ENCODE data around the gene SLC5A3.

Gene SLC5A3

DNA sequence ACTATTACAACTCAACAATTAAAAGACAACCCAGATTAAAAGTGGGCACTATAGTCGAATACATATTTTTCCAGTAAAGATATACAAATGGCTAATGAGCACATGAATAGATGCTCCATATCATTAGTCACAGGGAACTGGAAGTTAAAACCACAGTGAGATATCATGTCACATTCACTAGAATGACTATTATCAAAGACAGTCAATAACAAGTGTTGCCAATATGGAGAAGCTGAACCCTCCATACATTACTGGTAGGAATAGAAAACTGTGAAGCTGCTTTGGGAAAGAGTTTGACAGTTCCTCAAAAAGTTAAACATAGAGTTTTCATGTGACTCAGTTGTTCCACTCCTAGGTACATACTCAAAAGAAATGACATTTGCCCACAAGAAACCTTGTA is 30.6 kb upstream of the SLC5A3 start:
- no peaks in the 10 kb centered on the region for H3K27me3 ChIP-seq (replicated peaks; ENCODE audit: control insufficient read depth, insufficient read depth, low read length)
- DNase-seq (ENCODE audit: extremely low read depth, insufficient read length): no peak
- TF ChIP-seq, protein P1, sequence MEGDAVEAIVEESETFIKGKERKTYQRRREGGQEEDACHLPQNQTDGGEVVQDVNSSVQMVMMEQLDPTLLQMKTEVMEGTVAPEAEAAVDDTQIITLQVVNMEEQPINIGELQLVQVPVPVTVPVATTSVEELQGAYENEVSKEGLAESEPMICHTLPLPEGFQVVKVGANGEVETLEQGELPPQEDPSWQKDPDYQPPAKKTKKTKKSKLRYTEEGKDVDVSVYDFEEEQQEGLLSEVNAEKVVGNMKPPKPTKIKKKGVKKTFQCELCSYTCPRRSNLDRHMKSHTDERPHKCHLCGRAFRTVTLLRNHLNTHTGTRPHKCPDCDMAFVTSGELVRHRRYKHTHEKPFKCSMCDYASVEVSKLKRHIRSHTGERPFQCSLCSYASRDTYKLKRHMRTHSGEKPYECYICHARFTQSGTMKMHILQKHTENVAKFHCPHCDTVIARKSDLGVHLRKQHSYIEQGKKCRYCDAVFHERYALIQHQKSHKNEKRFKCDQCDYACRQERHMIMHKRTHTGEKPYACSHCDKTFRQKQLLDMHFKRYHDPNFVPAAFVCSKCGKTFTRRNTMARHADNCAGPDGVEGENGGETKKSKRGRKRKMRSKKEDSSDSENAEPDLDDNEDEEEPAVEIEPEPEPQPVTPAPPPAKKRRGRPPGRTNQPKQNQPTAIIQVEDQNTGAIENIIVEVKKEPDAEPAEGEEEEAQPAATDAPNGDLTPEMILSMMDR (IDR thresholded peaks at IDR 0.05; ENCODE audit: insufficient read depth, low read length, poor library complexity, severe bottlenecking): no peak

DNA sequence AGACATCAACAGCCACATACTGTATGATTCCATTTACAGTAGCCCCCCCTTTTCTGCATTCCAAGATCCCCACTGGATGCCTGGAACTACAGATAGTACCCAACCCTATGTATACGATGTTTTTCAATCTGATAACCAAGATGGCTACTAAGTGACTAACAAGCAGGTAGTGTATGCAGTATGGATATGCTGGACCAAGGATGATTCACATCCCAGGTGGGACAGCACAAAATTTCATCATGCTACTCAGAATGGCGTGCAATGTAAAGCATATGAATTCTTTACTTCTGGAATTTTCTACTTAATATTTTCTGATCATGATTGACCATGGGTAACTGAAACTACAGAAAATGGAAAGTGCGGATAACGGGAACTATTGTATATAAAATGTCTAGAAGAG is 30.0 kb upstream of the SLC5A3 start:
- H3K36me3 ChIP-seq (ENCODE audit: control insufficient read depth, insufficient read depth, low read length): no peaks in the 10 kb centered on the region
- H3K4me3 ChIP-seq (replicated peaks; ENCODE audit: low read depth, low read length): no peak overlapping the region
- TF ChIP-seq, protein P1 (IDR thresholded peaks at IDR 0.05; ENCODE audit: insufficient read depth, low read length, poor library complexity, severe bottlenecking): no peak
- H3K27me3 ChIP-seq (replicated peaks; ENCODE audit: control insufficient read depth, insufficient read depth, low read length): no peaks in the 10 kb centered on the region
- no peak for DNase-seq (ENCODE audit: extremely low read depth, insufficient read length)

More for the DNA sequence above, 30.6 kb upstream of the SLC5A3 start:
- Histone ChIP-seq H3K4me3 (replicated peaks; ENCODE audit: low read depth, low read length) (no peak overlapping the region), H3K36me3 (ENCODE audit: control insufficient read depth, insufficient read depth, low read length) (no peaks in the 10 kb centered on the region)

DNA sequence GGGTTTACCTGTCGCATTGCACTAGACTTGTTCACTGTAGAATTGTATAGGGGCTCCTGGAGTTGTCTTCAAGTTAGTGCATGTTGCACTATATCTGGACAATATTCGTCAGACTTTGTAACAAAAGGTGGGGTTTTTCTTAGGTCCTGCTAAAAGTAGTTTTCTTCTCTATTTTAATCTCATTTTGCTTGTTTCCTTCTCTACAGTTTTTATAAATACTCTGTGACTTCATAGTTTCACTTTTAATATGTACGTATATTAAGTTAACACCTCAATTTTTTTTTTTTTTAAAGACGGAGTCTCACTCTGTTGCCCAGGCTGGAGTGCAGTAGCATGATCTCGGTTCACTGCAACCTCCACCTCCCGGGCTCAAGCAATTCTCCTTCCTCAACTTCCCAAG is 26.5 kb upstream of the SLC5A3 start:
- Histone ChIP-seq H3K4me3 (replicated peaks; ENCODE audit: low read depth, low read length) (peak overlapping the region; percentile 21; the same call in 1 of the 2 replicates), H3K27me3 (replicated peaks; ENCODE audit: control insufficient read depth, insufficient read depth, low read length) (no peaks in the 10 kb centered on the region), H3K36me3 (ENCODE audit: control insufficient read depth, insufficient read depth, low read length) (no peaks in the 10 kb centered on the region)
- TF ChIP-seq, protein P1 (IDR thresholded peaks at IDR 0.05; ENCODE audit: insufficient read depth, low read length, poor library complexity, severe bottlenecking): no peak
- DNase-seq (ENCODE audit: extremely low read depth, insufficient read length): peak; percentile 46

DNA sequence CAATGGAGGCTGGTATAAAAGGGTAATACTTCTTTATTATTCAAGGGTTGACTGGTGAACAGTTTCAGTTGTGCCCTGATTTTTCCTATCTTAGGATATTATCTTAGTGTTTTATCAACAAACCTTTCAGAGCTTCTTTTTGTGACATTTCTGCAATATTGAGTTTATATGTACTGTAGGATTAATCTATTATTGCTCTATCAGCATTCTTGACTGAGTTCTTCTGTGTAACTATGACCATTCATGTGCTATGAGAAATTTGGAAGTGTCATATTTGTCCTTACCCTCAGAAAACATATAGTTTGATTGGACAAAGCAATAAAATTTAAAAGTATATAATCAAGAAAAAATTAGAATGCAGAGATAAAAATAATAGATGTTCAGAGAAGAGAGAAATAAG is 25.5 kb upstream of the SLC5A3 start:
- H3K4me3 ChIP-seq (replicated peaks; ENCODE audit: low read depth, low read length): no peak overlapping the region

DNA sequence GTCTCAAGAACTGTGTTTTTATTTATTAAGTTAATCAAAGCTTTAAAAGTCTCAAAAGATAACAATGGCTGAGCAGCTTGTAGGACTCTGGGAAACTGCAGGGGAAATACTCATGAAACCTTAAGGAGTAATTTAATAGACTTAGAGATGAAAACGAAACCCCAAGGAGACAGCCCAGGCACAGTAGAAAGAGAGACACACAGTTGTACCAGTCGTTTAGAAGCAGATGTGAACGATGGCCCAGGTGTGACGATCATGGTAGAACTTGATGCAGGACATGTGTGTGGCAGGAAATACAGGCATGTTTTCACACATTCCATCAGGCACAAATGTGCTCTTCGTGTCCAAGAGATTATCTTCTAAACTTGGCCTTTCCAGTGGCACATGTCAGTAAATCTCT is 21.2 kb upstream of the SLC5A3 start:
- H3K27me3 ChIP-seq (replicated peaks; ENCODE audit: control insufficient read depth, insufficient read depth, low read length): no peaks in the 10 kb centered on the region
- DNase-seq (ENCODE audit: extremely low read depth, insufficient read length): no peak
- H3K36me3 ChIP-seq (ENCODE audit: control insufficient read depth, insufficient read depth, low read length): no peaks in the 10 kb centered on the region
- H3K4me3 ChIP-seq (replicated peaks; ENCODE audit: low read depth, low read length): no peak overlapping the region
- TF ChIP-seq, protein P1 (IDR thresholded peaks at IDR 0.05; ENCODE audit: insufficient read depth, low read length, poor library complexity, severe bottlenecking): no peak

More for the DNA sequence above, 25.5 kb upstream of the SLC5A3 start:
- no peaks in the 10 kb centered on the region for H3K27me3 ChIP-seq (replicated peaks; ENCODE audit: control insufficient read depth, insufficient read depth, low read length)
- H3K36me3 ChIP-seq (ENCODE audit: control insufficient read depth, insufficient read depth, low read length): no peaks in the 10 kb centered on the region
- DNase-seq (ENCODE audit: extremely low read depth, insufficient read length): no peak
- TF ChIP-seq, protein P1 (IDR thresholded peaks at IDR 0.05; ENCODE audit: insufficient read depth, low read length, poor library complexity, severe bottlenecking): no peak

DNA sequence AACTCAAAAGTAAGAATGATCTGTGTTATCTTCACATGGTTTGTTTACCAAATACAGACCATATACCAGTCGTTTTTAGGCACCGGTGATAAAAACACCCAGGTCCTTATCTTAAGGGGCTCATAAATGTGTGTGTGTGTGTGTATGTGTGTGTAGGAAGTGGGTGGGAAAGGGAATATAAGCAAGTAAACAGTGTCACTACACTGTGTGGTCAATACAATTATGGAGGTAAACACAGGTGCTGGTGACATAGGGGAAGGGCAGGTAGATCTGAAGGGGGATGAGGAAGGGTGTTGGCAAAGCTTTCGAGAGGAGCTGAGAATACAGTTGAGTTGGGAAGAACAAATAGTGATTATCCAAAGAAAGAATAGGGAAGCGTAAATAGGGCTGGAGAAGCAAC is 19.1 kb upstream of the SLC5A3 start:
- Histone ChIP-seq H3K36me3 (ENCODE audit: control insufficient read depth, insufficient read depth, low read length) (no peaks in the 10 kb centered on the region), H3K4me3 (replicated peaks; ENCODE audit: low read depth, low read length) (no peak overlapping the region), H3K27me3 (replicated peaks; ENCODE audit: control insufficient read depth, insufficient read depth, low read length) (no peaks in the 10 kb centered on the region)
- no peak for DNase-seq (ENCODE audit: extremely low read depth, insufficient read length)
- TF ChIP-seq, protein P1 (IDR thresholded peaks at IDR 0.05; ENCODE audit: insufficient read depth, low read length, poor library complexity, severe bottlenecking): no peak
